ENCODE measurements around the gene PSMG1. TPM values are rescaled to one million over a fixed set of nuclear protein-coding genes. Genes with fewer than 3 reads are reported as not detected.

The PSMG1 gene
- total RNA-seq, 1 donor = 5.8 TPM

DNA sequence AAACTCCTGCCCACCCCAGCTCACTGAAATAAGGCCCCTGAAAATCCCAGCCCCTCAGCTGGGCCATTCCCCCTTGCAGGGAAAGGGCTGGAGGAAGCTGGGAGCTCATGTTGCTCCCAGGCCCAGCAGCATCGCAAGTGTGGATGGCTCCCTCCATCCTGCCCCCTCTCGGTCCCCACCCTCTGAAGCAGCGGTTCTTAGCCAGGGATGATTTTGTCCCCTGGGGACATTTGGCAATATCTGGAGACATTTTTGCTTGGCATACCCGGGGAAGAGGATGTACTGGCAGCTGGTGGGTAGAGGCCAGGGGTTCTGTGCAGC, 56.8 kb downstream of the PSMG1 start:
- H3K9me3 ChIP-seq (ENCODE audit: low read depth, low read length) = no peaks in the 10 kb centered on the region
- H3K4me3 ChIP-seq (ENCODE audit: low read length) = no peak overlapping the region
- H3K27me3 ChIP-seq (ENCODE audit: insufficient read depth, low read length) = no peaks in the 10 kb centered on the region
- no peaks in the 10 kb centered on the region for H3K4me1 ChIP-seq (ENCODE audit: insufficient read depth, low read length)

GRCh38 chr21:39125752-39126485, 57.3 kb downstream of the PSMG1 start:
- no peak overlapping the region for H3K4me3 ChIP-seq (ENCODE audit: low read length)
- H3K4me1 ChIP-seq (ENCODE audit: insufficient read depth, low read length) = no peaks in the 10 kb centered on the region
- no peaks in the 10 kb centered on the region for H3K27me3 ChIP-seq (ENCODE audit: insufficient read depth, low read length)
- no peaks in the 10 kb centered on the region for H3K9me3 ChIP-seq (ENCODE audit: low read depth, low read length)

Other genes starting within 250 kb of the PSMG1 start
- gene BRWD1, start 130.2 kb upstream of the PSMG1 start, total RNA-seq = 188 TPM
- 162 TPM for gene HMGN1, start 165.6 kb upstream of the PSMG1 start, total RNA-seq

All from mononuclear cell (primary cell).